Glomerular visceral epithelial cell (primary cell): ENCODE data around the gene TMEM270.
A peak's percentile ranks its signal among the peaks of the same experiment; 100 is the strongest.

Experiments
- DNase-seq: peaks from one replicate; pipeline ENCODE4 v3.0.0-alpha.2; 2016; ENCODE audit errors: extremely low spot score

TMEM270 gene

DNA sequence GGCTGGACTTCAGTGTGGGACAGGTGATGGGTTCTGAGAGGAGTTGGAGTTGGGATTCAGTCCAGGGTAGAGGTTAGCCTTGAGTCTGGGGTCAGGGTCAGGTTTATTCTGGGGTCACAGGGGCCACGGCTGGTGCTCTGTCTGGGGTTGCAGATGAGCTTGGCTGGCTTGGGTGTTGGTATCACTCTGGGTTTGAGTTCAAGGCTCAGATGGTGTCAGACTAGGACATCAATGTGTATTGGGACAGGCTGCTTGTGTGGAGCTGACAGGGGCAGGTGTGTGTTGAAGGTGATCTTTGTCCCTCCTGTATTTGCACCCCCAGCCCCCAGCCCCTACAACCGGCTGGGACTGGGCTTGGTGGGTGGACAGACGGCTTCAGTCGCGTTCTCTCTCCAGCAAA lies 26.8 kb downstream of the TMEM270 start:
- DNase-seq, result no peak

DNA sequence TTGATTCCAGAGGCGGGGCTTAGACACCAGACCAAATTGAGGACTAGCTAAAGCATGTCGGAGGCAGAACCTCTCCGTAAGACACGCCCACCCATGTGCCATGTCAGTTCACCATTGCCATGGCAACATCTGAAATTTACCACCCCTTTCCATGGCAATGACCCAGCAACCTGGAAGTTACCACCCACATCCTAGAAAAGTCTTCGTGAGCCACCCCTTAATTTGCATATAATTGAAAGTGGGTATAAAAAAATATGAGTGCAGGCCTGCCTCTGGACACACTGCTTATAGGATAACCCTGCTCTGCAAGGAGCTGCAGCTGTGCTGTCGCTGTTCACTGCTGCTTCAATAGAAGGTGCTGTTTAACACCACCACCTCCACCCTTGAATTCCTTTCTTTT lies 28.0 kb downstream of the TMEM270 start:
- no peak for DNase-seq

DNA sequence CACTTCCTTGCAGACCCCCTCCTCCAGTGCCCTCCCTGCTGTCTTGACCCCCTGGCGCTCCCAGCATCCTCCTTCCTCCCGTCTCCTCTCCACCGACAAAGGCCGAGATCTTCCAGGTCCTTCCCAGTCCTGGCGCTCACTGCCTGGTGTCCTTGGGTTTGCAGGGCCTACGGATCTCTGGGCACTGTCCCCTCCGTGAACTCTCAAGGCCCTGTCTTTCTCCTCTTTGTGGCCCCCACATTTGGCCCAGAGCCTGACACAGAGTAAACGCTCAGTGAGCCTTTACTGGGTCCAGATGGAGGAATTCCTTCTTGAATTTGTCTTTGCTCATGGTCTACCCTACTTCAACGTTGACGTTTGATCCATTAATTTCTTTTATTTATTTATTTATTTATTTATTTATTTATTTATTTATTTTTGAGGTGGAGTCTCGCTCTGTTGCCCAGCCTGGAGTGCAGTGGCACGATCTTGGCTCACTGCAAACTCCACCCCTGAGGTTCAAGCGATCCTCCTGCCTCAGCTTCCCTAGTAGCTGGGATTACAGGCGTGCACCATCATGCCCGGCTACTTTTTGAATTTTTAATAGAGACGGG lies 29.7 kb downstream of the TMEM270 start:
- DNase-seq, result no peak

DNA sequence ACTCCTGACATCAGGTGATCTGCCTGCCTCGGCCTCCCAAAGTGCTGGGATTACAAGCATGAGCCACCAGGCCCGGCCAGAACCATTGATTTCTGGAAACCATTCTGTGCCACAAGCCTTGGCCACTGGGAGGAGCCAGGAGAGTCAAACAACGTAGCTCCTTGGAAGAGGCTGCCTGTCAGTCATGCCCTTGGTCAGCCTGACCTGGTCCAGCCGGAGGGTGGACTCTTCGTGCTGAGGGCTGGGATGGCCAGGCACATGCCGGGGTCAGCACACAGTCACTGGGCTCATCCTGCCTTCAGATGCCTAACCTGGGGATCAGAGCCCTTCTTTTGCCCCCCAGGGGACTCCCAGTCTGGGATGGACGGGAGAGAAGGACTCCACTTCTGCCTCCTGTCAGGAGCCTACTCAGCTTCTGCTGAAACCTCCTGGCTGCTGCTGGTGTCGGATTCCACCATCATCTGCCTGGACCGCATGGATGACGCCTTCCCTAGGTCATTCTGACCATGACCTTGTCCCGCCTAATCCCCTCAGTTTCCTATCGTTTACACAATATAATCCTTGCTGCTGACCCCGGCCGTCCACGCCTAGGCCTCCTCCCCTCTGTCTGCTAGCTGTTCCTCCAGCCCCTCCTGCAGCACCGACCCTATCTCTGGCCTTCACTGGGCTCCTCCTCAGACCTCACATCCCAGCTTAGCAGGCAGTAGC lies 30.4 kb downstream of the TMEM270 start:
- no peak for DNase-seq

DNA sequence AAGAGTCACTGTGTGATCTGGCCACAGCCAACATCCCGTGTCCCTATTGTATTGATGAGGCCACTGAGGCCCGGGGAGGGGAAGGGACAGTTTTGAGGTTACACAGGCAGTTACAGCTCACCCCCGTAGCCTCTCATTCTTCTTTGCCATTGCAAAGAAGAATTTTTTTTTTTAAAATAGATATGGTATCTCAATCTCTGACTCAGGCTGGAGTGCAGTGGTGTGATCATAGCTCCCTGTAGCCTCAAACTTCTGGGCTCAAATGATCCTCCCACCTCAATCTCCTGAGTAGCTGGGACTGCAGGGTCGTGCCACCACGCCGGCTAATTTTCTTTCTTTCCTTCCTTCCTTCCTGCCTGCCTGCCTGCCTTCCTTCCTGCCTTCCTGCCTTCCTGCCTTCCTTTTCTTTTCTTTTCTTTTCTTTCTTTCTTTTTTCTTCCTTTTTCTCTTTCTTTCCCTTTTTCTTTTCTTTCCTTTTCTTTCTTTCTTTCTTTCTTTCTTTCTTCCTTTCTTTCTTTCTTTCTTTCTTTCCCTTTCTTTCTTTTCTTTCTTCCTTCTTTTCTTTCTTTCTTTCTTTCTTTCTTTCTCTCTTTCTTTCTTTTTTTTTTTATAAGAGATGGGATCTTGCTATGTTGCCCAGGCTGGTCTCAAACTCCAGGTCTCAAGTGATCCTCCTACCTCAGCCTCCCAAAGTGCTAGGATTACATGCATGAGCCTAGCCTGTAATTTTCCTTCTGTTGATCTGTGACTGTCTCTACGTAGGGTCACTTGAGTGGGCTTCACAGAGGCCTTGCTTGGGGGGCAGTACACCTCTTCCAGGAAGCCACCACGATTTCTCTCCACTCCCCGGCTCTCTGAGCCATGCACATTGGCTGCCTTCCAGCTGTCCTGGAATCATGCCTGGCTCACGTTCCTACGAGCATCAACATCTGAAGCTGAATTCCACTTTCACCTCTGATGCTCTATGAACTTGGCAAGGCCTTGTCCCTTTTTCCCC lies 31.3 kb downstream of the TMEM270 start:
- DNase-seq, result peak; percentile 51

DNA sequence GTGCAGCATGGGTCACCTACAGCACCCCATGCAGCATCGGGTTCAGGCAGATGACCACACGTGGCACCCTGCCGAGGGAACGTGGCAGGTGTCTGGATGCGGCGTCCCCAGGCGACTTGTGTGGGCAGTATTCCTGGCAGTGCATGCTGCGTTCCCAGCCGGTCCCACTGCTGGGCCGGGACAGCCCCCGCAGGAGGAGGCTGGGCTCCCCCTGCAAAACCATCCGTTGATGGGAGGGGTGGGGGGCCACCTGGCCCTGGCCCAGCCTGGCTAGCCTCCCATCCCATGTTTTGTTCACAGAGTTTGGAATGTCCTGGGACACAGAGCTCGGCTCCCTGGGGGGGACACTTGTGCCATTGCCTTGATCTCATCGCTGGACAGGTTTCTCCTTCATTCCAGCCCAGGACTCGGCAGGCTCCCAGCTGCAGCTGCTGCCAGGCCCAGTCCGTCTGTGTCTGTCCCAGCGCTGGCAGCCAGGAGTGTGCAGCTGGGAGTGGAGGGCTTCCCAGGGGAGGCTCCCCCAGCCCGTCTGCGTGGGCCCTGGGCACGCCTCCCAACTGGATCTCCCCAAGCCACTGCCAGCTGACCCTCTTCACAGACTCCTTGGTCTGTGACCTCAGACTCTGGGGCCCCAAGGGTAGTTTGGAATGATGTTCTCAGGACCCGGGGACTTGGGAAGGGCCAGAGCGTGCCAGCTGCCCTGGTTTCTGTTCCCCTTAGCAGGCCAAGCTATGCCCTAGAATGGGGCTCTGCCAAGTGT lies 32.6 kb downstream of the TMEM270 start:
- DNase-seq, result peak; percentile 35

DNA sequence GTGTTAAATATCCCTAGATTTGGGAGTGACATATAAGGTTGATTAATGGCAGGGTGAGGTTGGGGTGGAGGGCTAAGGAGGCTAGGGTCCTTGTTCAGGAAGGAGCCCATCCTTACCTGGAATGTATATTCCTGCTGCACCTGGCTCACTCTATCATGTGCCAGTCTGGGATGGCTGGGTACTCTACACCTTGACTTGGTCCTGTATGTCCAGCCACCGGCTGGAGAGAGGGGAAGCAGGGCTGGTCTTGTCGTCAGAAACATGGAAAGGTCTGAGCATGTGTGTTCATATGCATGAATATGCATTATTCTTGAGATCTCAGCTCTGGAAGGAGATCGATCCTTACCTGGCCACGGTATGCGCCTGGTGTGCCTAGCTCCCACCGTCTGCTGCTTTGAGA lies 33.2 kb downstream of the TMEM270 start:
- DNase-seq, result no peak

DNA sequence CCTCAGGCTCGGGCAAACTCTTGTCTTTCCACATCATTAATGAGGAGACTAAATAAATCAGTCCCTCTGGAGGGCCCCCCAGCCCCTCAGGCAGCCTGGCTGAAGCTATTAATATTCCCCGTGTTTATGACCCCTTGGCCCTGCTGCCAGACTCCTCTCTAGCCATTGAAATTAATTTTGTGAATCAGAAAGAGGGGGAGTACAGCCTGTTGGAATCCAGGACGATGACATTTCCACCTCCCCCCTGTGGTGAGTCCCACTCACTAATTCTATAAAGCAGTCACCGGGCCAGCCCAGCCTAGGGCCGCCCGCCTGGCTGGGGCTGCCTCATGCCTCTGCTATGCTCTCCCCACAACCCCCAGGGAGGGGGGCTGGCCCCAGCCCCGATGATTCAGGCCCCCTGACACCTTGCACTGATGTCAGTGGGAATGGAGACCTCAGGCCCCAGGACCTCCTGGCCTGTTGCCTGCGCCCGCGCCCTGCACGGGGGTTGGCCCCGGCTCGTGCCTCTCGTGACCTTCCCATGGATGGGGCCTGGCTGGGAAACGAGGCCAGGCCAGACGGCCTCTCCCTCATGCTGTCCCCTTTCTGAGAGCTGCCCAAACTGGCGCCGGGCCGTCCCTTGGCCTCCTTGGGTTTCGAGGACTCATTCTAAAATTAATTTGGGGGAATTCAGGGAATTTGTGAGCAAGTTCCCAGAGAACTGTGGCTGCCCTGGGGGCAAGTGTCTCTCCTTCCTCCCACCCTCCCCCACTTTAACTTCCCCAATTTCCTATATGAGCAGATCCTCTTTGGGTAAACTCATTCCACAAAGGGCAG lies 34.0 kb downstream of the TMEM270 start:
- DNase-seq, result peak; percentile 98

DNA sequence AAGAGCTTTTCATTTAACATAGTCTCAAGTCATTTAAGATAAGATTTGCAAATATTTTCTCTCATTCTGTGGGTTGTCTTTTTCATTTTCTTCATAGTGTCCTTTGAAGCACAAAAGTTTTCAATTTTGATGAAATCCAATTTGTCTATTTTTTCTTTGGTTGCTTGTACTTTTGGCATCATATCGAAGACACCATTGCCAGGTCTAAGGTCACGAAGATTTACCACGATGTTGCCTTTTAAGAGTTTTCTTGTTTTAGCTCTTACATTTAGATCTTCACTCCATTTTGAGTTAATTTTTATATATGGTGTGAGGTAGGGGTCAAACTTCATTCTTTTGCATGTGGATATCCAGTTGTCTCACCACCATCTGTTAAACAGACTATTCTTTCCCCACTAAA lies 34.7 kb downstream of the TMEM270 start:
- no peak for DNase-seq

DNA sequence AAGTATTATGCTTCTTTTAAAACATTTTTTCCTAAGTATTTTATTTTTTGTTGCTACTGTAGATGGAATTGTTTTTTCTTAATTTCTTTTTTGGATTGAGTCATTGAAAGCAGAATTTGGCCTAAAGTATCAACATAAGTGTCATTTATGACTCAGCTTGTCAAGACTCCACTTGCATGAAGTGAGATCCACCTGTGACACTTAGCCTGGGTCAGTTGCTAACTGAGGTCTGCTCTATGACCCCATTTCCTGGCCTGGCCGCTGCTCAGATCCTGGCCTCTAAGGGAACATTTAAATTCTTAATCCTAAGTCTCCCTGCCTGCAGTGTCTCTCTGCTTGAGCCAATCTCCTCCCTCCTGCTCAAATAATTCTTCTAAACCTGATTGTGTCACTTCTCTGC lies 35.5 kb downstream of the TMEM270 start:
- no peak for DNase-seq

DNA sequence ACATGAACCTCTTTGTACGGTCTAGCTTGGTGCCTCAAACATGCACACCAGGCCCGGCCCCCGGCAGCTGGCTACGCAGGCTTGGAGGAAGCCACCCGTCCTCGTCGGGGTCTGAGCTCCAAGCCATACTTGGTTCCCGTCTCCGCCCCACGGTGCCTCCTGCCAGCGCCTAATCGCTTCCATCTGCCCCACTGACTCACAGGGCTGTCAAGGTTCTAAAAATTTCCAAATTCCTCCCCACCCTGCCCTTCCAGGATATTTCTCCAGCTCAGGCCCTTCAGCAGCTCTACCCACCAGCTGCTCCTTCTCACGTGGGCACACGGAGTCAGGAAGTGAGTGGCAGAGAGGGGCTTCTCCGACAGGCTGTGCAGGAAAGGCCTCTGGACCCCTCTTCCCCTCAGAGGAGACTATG lies 38.8 kb downstream of the TMEM270 start:
- DNase-seq, result no peak

DNA sequence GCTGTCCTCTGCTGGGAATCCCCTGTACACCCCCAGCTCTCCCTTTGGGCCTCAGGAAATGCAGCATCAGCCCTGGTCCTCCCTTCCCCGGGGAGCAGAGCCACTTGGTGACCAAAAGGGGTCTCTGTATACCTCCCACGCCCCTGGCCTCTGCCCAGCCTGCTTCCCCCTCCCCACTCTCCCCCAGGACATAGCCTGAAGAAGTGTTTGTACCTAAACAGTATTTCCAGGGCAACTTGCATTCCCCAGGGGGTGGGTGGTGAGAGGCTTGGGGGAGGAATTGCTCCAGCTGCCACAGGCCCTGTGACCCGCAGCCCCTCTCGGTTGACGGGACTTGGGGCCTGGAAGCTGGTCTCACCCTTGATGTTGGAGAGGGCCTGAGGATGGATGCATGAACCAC lies 39.3 kb downstream of the TMEM270 start:
- no peak for DNase-seq

DNA sequence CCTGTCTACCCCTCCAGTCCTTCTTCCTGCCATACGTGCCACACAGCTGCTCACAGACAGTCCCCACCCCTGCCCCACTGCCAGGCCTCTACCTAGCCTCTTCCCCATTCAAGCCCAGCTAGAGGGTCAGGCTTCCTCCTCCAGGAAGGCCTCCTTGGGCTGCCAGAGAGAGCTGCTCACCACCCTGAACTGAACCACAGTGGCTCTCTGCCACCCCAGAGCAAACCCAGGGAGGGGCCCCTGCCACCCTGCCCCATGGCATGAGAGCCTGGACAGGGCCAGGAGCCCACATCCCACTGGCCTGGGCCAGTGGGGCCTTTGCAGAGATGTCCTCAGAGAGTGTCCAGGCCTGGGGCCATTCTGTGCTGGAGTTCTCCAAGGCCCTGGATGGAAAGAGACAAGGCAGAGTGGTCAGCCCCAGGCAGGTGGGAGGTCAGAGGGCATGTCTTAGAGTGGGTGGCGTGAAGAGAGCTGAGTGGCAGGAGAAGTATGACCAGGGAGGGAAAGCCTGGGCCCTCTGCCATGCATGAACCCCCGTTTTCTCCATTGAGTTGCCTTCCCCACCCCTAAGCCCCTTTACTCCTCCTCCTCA lies 40.4 kb downstream of the TMEM270 start:
- no peak for DNase-seq

DNA sequence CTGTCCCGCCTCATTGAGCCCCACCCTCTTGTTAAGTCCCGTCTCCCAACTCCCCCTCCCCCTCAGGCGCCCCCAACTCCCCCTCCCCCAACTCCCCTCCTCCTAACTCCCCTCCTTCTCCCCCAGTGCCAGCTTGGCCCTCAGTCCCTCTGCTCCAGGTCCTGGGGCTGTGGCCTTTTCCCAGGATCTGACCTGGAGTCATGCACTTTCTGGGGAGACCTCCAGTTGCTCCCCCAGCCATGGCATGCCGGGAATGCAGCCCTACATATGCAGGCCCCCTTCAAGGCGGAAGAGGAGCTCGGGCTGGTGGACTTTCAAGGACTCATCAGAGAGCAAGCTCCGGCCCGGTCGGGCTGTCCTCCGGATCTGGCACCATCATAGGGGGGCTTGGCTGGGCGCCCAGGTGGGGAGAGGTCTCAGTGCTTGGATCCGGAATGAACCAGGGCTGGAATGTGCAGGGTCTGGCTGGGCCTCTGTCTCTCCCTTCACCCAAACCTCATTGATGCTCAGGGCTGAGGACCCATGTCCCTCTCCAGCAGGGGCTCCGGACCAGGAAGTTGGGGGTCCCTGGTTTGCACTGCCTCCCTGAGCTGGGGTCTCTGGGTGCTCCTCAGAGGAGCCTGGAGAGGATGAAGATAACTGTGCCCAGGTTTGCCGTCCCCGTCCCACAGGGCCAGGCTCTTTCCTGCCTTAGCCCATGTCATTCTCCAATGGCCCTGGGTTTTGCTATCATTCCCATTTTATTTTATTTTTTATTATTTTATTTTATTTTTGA lies 41.1 kb downstream of the TMEM270 start:
- no peak for DNase-seq

DNA sequence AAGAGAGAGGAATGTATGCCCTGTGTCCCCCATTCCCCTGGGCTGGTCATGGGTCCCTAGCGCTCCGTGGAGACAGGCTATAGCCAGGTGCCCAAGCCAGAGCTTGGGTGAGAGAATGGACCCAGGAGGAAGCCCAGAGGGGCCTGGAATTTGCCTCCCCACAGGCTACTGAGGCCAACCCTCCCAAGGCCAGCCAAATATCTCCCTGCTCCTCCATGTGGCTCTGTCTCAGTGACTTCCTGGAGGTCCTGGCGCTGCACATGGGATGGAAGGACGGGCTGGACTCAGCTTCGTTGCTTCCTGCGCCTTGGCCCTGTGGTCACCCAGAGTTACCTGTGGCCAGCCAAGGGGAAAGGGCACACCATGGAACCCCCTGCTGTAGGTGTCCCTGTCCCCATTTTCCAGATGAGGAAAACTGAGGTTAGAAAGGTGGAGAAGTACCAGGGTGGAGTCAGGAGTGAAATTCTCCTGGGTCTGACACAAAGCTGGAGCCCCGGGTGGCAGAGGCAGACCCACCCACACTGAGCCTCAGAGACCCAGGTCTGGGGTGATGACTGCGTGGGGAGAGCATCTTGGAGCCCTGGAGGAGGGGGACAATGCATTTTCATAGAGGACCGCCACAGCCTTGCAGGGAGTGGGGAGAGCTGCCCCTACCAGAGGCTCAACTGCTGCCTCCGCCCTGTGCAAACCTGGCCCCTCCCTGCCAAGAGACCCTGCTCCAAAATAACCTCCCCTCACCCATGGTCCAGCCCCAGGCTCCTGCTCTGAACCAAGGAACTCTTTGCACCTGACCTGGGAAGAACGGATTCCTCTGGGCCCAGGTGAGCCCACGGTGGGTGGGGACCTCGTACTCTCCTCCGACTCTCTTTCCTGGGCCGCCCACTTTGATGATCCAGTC lies 42.6 kb downstream of the TMEM270 start:
- DNase-seq, result no peak

DNA sequence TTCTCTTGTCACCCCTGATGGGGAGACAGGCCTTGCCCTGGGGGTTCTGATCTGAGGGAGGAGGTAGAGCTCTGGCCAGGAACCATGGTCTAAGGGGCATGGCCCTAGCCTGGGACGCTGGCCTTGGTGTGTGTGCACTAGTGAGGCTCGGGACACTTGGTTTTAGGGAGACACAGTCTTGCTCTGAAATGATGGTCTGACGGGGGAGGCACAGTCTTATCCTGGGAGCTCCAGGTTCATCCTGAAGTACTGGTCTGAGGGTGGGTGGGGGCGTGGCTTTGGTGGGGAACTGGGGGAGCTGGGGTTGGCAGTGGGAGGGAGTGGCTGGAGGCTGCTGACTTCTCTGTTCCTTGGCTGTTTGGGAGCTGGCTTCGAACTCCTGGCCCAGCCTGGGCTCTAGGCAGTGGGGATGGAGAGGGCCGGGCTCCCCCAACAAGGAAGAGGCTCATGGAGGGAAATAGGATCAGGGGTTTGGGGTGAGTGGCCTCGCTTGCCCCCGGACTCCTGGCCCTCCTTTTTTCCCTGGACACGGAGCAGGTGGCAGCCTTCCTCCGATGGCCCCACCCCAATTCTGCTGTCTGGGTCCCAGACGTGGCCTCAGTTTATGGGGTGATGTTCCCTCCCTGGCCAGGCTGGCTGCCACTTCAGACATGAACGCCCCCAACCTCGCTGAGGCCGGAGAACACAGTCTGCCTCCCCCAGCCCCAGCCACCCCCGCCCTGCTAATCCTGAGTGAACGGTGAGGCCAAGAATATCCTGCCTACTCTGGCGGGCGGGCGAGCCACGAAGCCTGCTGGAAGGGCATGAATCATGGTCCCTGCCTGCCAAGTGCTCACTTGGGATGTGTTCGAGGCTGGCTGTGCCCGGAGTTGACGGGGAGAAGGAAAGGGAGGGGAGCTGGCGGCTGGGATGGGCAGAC lies 43.5 kb downstream of the TMEM270 start:
- no peak for DNase-seq

DNA sequence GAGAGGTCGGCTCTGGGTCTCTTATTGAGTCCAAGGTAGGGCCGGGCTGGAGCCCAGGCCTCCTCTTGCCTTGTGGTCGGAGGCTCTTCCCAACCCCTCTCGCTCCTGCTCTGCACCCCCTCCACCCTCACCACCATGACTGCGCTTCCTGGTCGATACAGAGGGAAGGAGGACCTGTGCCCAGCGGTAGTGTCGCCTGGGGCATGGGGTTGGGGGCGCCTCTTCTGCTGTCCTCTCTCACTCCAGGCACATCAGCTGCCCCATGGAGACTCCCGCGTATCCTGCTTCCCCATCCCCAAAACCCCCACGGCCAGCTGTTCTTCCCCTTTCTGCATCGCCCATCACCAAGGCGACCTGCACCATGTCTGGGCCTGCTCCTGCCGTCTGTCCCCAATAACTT lies 44.4 kb downstream of the TMEM270 start:
- DNase-seq, result no peak

DNA sequence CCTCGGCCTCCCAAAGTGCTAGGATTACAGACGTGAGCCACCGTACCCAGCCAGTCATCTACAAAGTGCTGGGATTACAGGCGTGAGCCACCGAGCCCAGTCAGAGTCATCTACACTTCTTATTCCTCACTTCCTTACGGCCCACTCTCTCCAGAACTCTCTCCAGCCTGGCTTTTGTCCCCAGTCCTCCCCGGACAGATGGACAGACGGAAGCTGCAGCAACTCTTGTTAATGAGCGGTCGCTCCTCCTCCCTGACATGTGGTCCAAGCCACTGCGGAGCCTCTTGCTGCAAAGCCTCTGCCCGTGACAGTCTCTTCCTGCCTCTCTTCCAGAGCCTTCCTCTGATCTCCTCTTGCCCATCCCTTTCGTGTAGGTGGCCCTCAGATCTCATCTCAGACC lies 45.9 kb downstream of the TMEM270 start:
- no peak for DNase-seq
